ENCODE results near the gene LENG1.

LENG1 gene

GRCh38 chr19:54106716-54107115 is 52.8 kb downstream of the LENG1 start:
- DNase-seq: no peak

GRCh38 chr19:54105796-54106195 is 53.7 kb downstream of the LENG1 start:
- DNase-seq: no peak
